ENCODE results near the gene GPR158. TPM values are rescaled to one million over a fixed set of nuclear protein-coding genes. Genes with fewer than 3 reads are reported as not detected.

Gene GPR158
- total RNA-seq, 2 donors from 2014 or later = 0.09 to 0.29 TPM

- WGBS, 2 experiments (ENCODE audit: insufficient coverage in 1 of 2, insufficient read length in 1 of 2) = 96 to 100% methylated on average over 2 to 5 of the region's 5 CpGs
- Histone ChIP-seq H3K9ac (ENCODE audit: extremely low read depth, low read length, poor library complexity, severe bottlenecking) (no peak overlapping the region), H3K9me3 (ENCODE audit: control insufficient read depth, low read length) (no peaks in the 10 kb centered on the region), H3K4me1 (ENCODE audit: control insufficient read depth, insufficient read depth, low read length) (no peaks in the 10 kb centered on the region), H3K4me3 (ENCODE audit: low read length) (no peak overlapping the region), H3K27ac (ENCODE audit: low read depth, low read length) (no peak overlapping the region), H3K27me3 (ENCODE audit: control insufficient read depth, insufficient read depth, low read length, poor library complexity, severe bottlenecking) (no peaks in the 10 kb centered on the region), H3K36me3 (ENCODE audit: control insufficient read depth, insufficient read depth, low read length) (no peaks in the 10 kb centered on the region)
- Mint-ChIP-seq H3K27ac (no peak overlapping the region), H3K27me3 (ENCODE audit: insufficient read depth) (no peaks in the 10 kb centered on the region), H3K36me3 (ENCODE audit: low read depth) (no peaks in the 10 kb centered on the region), H3K4me3 (no peak overlapping the region), H3K9me3 (no peaks in the 10 kb centered on the region), H3K4me1 (peaks cover 7% of the 10 kb centered on the region)
- DNase-seq = no peak
- no peak for TF ChIP-seq CTCF (conservative IDR thresholded peaks at IDR 0.05)
These were observed 381.7 kb downstream of the GPR158 start for GRCh38 chr10:25556457-25556856.

- no peaks in the 10 kb centered on the region for H3K36me3 ChIP-seq (ENCODE audit: control insufficient read depth, insufficient read depth, low read length)
- WGBS, 2 experiments (ENCODE audit: insufficient coverage in 1 of 2, insufficient read length in 1 of 2) = 90 to 93% methylated on average over 3 of the region's 3 CpGs
- Mint-ChIP-seq H3K9me3 (no peaks in the 10 kb centered on the region), H3K27ac (no peak overlapping the region), H3K27me3 (ENCODE audit: insufficient read depth) (no peaks in the 10 kb centered on the region), H3K36me3 (ENCODE audit: low read depth) (no peaks in the 10 kb centered on the region), H3K4me1 (peaks cover 7% of the 10 kb centered on the region), H3K4me3 (no peak overlapping the region)
- no peak for TF ChIP-seq CTCF (conservative IDR thresholded peaks at IDR 0.05)
- no peaks in the 10 kb centered on the region for H3K9me3 ChIP-seq (ENCODE audit: control insufficient read depth, low read length)
- H3K27ac ChIP-seq (ENCODE audit: low read depth, low read length) = no peak overlapping the region
- no peaks in the 10 kb centered on the region for H3K27me3 ChIP-seq (ENCODE audit: control insufficient read depth, insufficient read depth, low read length, poor library complexity, severe bottlenecking)
- no peak overlapping the region for H3K9ac ChIP-seq (ENCODE audit: extremely low read depth, low read length, poor library complexity, severe bottlenecking)
- no peaks in the 10 kb centered on the region for H3K4me1 ChIP-seq (ENCODE audit: control insufficient read depth, insufficient read depth, low read length)
- no peak overlapping the region for H3K4me3 ChIP-seq (ENCODE audit: low read length)
- no peak for DNase-seq
These were observed 382.3 kb downstream of the GPR158 start for GRCh38 chr10:25557136-25557535.

GRCh38 chr10:25561758-25562157 lies 387.0 kb downstream of the GPR158 start:
- TF ChIP-seq CTCF (conservative IDR thresholded peaks at IDR 0.05) = peak; percentile 22
- peaks cover 2% of the 10 kb centered on the region for H3K27me3 Mint-ChIP-seq (ENCODE audit: insufficient read depth)
- H3K27ac Mint-ChIP-seq = no peak overlapping the region
- no peaks in the 10 kb centered on the region for H3K9me3 ChIP-seq (ENCODE audit: control insufficient read depth, low read length)
- no peaks in the 10 kb centered on the region for H3K36me3 ChIP-seq (ENCODE audit: control insufficient read depth, insufficient read depth, low read length)
- H3K4me1 Mint-ChIP-seq = peaks cover 32% of the 10 kb centered on the region
- no peak overlapping the region for H3K27ac ChIP-seq (ENCODE audit: low read depth, low read length)
- no peak for DNase-seq
- H3K36me3 Mint-ChIP-seq (ENCODE audit: low read depth) = no peaks in the 10 kb centered on the region
- H3K4me3 ChIP-seq (ENCODE audit: low read length) = no peak overlapping the region
- 97% methylated on average over 2 of the region's 2 CpGs; no CpG with 5 or more reads in 1 of the 2 experiments for WGBS, 2 experiments (ENCODE audit: insufficient coverage in 1 of 2, insufficient read length in 1 of 2)
- no peak overlapping the region for H3K9ac ChIP-seq (ENCODE audit: extremely low read depth, low read length, poor library complexity, severe bottlenecking)
- no peaks in the 10 kb centered on the region for H3K4me1 ChIP-seq (ENCODE audit: control insufficient read depth, insufficient read depth, low read length)
- no peaks in the 10 kb centered on the region for H3K9me3 Mint-ChIP-seq
- no peak overlapping the region for H3K4me3 Mint-ChIP-seq
- H3K27me3 ChIP-seq (ENCODE audit: control insufficient read depth, insufficient read depth, low read length, poor library complexity, severe bottlenecking) = no peaks in the 10 kb centered on the region
